HG03558 (cell line): ENCODE measurements around the gene SUPT3H.
"Not testable (repeated sequence)": the region's sequence is repeated elsewhere in the genome, so short reads cannot be mapped to it uniquely, and the experiment has no call there.

ENCODE experiments used
- ATAC-seq: cut with Tn5 transposase; IDR thresholded peaks from one replicate; pipeline ENCODE4 v1.9.1; 2021; ENCODE audit warnings: moderate number of reproducible peaks; ENCODE audit not compliant: unreplicated experiment; ENCODE audit errors: extremely low read depth

The SUPT3H gene

GRCh38 chr6:44926556-44926955, 451.2 kb downstream of the SUPT3H start:
- no peak for ATAC-seq

DNA sequence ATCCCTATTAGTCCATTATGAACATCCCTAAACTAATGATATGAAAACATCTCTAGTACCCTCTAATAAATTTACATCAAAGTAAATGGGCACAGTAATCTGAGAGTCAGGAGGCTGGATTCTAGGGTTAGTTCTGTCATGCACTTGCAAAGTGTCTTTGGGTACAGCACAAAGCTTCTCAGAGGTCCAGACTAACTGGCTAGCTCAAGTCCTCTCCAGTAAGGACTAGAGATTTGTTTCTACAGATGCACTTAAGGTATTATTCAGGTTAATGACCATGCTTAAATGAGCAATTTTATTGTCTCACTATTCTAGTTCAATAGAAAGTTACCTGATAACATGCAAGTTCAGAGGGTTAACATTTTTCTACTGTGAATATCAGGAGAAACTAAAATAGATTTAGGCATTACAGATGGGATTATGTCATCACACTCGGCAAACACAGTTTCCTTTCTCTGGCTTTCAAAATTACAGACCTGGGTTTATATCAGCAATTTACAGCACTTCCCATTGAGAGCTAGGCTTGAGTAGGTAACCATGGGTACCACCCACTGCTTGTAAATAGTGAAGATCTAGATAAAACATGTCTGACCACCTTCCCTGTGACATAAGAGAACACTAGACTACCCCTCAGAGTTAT, 452.5 kb downstream of the SUPT3H start:
- no peak for ATAC-seq

DNA sequence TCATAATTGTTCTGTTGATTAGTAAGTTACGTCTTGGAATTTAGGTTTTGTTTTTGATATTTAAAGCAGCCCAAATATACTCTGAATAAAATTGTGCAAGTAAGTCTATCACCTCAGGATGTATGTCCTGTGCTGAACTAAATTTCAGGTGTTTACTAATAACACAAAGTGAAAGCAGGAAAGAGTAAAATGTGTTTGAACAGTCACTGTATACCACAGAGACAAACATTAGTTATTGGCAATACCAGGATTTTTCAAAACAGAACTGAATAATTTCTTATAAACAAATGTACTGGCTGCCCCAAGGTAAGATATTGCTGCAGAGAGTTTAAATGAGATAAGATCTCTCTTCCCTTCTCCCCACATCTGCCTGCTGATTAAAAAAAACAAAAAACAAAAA, 454.3 kb downstream of the SUPT3H start:
- no peak for ATAC-seq

- no peak for ATAC-seq
Measured at GRCh38 chr6:44921798-44922197, 455.9 kb downstream of the SUPT3H start.

DNA sequence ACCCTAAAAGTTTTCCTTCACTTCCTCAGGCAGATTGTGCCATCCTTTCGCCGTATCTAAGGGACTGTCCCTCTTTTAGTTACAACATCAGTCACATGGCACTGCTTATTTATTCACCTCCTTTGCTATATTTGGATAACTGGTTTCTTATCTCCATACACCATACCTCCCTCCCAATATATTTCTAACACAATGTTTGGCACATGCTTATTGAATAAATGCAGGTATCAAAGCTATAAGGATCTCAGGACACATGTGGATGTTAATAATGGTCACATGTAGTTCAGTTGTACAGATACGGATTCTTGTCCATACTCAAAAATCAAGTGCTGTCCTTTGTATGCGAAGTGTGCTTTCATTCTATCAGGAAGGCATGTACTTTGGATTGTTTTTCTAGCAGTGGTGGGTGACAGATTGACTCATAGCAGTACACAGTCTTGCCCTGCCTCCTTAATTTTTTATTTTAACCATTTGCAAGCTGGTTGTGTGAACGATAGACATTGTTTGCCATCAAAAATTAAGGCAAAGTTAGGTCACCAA, 456.7 kb downstream of the SUPT3H start:
- no peak for ATAC-seq

- ATAC-seq, result no peak
Measured at GRCh38 chr6:44918671-44919296, 458.9 kb downstream of the SUPT3H start.

GRCh38 chr6:44917430-44917829, 460.3 kb downstream of the SUPT3H start:
- no peak for ATAC-seq

DNA sequence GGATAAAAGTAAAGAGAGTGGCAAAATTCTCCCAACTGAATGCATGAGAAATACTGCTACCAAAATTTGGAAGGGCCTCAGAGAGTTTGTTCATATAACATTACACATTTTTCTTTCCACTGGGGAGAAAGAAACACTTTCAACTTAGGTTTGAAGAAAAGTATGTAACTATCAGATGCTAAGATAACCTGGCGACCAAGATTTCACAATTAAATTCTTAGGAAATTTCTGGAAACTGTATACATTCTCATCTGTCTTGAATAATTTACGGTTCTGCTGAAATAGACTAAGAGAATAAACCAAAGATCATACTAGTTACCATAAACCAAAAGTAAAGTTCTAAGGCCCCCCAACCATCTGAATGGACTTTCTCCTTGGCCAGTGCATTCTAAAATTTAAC, 462.6 kb downstream of the SUPT3H start:
- ATAC-seq, result no peak

DNA sequence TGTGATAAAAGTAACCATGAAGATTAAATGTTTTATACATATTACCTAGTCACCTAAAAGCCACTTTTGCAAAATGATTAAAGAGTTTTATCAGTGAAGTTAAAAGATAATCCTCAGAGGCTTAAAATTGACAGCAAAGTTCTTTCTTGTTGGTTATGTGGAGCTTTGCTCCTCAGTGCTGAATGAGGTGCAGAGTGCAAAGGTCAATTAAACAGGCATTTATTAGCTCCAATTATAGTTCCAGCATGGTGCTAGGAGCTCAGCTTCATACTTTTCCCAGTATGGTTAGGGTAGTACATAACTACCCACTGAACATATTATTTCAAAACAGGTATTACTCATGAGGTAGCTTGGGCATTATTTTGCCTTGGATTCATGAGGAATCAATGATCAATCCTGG, 463.6 kb downstream of the SUPT3H start:
- no peak for ATAC-seq

- no peak for ATAC-seq
Measured at GRCh38 chr6:44906761-44907160, 471.0 kb downstream of the SUPT3H start.

DNA sequence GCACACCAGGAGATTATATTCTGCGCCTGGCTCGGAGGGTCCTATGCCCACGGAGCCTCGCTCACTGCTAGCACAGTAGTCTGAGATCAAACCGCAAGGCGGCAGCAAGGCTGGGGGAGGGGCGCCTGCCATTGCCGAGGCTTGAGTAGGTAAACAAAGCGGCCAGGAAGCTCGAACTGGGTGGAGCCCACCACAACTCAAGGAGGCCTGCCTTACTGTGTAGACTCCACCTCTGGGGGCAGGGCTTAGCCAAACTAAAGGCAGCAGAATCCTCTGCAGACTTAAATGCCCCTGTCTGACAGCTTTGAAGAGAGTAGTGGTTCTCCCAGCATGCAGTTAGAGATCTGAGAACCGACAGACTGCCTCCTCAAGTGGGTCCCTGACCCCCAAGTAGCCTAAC, 477.4 kb downstream of the SUPT3H start:
- ATAC-seq, result not testable (repeated sequence)

DNA sequence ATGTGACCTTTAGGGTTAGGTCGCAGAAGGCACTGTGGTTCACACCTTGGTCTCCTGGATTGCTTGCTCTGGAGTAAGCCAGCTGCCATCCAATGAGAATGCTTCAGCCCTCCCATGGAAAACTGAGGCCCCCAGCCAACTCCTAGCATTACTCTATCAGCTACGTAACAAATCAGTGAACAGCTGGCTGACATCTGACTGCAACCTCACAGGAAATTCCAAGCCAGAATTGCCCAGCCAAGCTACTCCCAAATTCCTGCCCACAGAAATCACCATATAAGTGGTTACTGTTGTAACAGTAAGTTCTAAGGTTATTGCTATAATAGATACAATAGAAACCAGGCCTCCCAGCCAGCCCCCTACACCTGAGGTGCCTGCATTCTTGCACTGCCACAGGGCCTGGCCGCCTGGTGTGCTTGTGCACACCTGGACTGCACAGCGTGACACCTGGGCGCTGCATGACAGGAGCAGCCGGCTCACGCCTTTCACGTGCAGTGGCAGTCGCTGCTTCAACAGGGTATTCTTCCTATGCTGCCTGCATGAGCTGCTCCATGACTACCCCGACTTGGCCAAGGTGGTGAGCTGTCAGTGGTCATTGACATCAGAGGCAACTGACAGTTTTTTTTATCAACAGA, 479.3 kb downstream of the SUPT3H start:
- no peak for ATAC-seq

DNA sequence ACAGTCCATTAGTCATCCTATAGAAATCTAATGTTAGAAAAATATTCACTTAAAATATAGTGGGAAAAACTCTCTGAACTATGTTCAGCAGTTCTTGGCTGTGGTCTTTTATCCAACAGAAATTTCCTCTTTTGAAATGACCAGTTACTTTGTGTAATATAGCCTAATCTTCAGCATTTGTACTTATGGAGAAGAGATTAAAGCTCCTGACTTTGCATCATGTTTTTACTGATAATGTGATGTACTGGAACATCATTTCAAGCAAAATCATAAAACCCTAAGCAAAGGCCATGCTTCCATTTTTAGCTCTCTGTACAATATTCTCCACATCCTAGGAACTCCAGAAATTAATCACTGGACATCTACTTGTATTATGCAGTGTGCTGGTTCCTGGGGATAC, 480.4 kb downstream of the SUPT3H start:
- no peak for ATAC-seq

DNA sequence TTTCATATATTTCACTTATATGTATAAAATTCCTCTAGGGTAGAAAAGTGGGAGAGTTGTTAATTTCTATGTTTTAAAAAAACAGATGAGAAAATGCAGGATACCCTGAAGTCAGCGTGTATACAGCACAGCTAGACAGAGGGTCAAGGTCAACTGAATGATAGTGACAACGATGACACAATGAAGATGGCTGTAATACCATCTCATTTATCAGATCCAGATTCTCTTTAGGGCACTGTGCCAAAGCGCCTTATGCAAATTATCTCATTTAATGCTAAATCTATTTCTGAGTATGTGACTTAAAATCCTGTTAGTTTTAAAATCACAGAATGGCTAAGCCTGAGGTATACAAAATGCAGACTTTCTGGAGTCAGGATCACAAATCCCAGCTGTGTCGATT, 481.0 kb downstream of the SUPT3H start:
- ATAC-seq, result no peak

- ATAC-seq, result no peak
Measured at GRCh38 chr6:44892579-44892978, 485.2 kb downstream of the SUPT3H start.

GRCh38 chr6:44879071-44879470, 498.7 kb downstream of the SUPT3H start:
- ATAC-seq, result not testable (repeated sequence)

DNA sequence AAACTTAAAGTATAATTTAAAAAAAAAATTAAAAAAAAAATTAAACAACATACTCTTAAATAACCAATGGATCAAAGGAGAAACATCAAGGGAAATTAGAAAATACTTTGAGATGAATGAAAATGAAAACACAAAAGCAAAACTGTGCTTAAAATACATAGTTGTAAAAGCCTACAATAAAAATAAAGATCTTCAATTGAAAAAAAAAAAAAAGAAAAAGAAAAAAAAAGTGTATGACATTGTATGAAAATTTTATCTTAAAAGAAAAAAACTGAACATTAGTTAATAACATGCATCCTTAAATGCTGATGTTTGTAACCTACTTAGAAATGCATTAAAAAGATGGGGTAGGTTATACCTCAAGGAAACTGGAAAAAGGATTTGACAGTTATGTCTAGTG, 501.1 kb downstream of the SUPT3H start:
- ATAC-seq, result not testable (repeated sequence)

DNA sequence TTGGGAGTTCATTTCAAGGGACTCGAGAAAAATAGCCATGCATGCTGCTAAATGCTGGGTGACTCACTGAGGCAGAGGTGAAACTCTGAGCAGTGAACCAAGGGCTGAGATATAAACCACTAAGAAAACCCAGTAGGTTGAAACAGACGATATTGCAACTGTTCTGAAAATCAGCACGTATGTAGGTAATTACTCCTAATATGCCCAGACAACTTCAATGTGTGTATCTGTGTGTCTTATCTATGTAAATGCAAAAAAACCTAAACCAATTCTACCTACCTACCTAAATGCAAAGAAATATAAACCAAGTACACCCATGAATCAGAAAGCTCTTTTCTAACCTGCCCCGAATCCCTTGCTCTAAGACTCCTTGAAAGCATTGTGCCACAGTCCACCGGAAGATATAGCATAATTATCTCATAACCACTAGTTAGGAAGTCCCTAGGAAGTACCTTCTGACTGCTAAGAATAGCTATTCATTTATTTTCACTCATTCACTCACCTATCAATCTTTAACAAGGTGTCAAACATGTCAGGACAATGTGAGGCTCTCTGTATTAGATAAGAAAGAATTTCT, 508.3 kb downstream of the SUPT3H start:
- ATAC-seq, result peak; percentile 59

- no peak for ATAC-seq
Measured at GRCh38 chr6:44868910-44869309, 508.8 kb downstream of the SUPT3H start.

DNA sequence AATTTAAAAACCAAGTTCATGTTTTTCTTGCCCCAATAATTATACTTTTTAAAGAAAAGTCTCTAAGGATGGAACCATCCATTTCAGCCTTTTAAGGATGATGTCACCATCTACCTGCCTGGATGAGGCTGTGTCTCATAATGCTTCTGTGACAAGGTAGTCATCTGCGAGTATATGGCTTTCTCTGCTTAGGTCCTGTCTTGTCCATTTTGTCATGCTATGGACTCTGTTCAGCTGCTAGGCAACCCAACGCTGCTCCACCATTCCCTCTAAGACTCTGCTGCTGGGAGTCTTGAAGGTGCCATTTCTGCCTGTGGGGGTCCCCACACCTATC, 509.4 kb downstream of the SUPT3H start:
- ATAC-seq, result peak; percentile 15

GRCh38 chr6:44867571-44868334, 510.0 kb downstream of the SUPT3H start:
- ATAC-seq, result peak; percentile 43
